Epithelial cell of esophagus (primary cell): Measurements from ENCODE around the gene INO80E.
A peak's percentile ranks its signal among the peaks of the same experiment; 100 is the strongest.

ENCODE experiments used
- DNase-seq: peaks from one replicate; pipeline ENCODE4 v3.0.0; 2010; ENCODE audit warnings: low read depth
- H3K4me3 ChIP-seq: 2 replicates; pipeline ENCODE4 v1.5.1; 2011; ENCODE audit warnings: mild to moderate bottlenecking, low read length, control low read depth
- CTCF ChIP-seq: IDR thresholded peaks from 2 replicates; pipeline ENCODE4 v1.5.1; 2011; ENCODE audit warnings: low read depth, mild to moderate bottlenecking, low read length, control low read depth, inconsistent platforms; ENCODE audit not compliant: insufficient read depth; ENCODE audit errors: missing control alignments

The INO80E gene

GRCh38 chr16:29961127-29961478 lies 34.9 kb upstream of the INO80E start:
- peak overlapping the region; percentile 55 for H3K4me3 ChIP-seq
- no peak for TF ChIP-seq CTCF
- no peak for DNase-seq

DNA sequence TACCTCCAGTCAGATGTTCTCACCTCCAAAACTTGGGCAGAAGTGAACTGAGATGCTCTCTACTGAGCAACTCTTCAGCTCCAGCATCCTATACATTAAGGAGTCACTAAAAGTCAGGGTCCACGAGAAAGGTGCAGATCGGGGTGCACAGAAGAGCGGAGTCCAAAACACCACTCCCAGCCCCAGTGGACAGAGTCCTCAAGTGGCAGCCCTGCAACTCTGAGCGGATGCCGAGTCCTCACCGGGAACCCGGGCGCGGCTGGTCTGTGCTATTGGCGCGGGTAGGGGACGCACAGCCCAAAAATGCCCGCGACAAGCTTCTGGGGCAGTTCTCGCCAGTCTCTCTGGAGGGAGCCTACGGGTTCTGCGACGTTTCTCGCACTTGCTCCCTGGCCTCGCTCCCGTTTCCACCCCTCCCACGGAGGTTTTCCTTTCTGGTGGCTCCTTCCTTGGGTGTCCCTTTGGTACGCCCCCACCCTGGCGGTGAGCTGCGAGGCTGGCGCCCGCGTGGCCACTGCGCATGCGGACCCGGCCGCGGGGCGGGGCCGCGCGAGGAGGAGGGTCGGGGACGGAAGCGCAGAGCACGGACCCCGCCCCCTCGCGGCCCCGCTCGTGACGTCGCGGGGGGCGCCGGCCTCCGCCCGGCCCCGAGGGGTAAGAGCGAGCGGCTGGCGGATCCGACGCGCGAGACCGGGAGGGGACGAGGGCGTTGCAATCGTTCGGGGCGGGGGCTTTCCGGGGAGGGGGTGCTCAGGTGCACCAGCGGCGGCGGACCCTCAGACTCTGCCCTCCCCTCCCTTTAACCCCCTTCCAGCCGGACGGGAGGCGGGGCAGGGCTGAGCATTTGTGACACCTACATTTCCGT lies 34.3 kb upstream of the INO80E start, which contains the start of gene TMEM219:
Gene TMEM219 (plus strand): TSS at position 601 of the 865 bp plus-strand sequence. CDS start 1,065 bp downstream, outside the sequence.
- peak; percentile 77 for DNase-seq
- peak; percentile 44 for TF ChIP-seq CTCF
- peak within 1 kb of the TSS; percentile 55 for H3K4me3 ChIP-seq

DNA sequence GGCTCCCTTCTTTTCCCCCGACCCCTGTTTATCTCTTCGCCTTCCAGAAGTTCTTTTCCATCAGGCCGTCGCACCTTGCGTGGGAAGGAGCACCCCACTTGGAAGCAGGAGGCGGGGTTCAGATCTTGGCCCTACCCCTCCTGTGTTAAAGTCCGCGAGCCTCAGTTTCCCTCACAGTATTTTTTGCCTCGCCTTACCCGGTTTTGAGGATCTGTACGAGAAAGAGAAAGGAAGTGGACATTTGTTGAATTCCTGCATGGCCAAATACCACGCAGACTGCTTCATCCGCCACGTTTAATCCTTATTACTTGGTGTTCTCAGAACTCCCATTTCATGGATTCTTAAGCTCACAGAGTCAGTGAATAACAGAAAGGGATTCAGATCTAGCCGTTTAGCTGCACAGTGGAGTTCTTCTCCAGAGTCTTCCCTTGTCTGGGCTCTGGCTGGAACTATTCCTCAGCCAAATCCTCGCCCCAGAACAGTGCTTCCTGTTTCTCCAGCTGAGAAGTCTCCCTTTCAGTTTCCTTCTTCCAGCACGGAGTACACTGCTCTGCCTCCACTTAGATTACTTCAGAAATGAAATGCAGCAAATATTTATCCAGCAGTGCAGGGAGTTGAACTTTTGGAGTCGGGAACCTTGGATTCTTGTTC lies 33.6 kb upstream of the INO80E start:
- DNase-seq = peak; percentile 10
- TF ChIP-seq CTCF = no peak
- H3K4me3 ChIP-seq = peak overlapping the region; percentile 55

GRCh38 chr16:29963021-29963743 lies 32.9 kb upstream of the INO80E start:
- TF ChIP-seq CTCF = no peak
- no peak for DNase-seq
- H3K4me3 ChIP-seq = peak overlapping the region; percentile 55

- no peak for DNase-seq
- TF ChIP-seq CTCF = no peak
- H3K4me3 ChIP-seq = no peak overlapping the region
Observed at GRCh38 chr16:29968205-29968604, 27.8 kb upstream of the INO80E start.

- H3K4me3 ChIP-seq = no peak overlapping the region
- no peak for DNase-seq
- TF ChIP-seq CTCF = no peak
Observed at GRCh38 chr16:29971304-29971703, 24.7 kb upstream of the INO80E start.
